T-helper 9 cell (primary cell): ENCODE measurements around the gene GHRHR.

Source experiments
- DNase-seq: peaks from one replicate; pipeline ENCODE4 v3.0.0-alpha.2; 2020
- total RNA-seq, 2 donors: gene quantifications; one replicate each; lab custom pipeline; 2026; lab: John Stamatoyannopoulos, UW

The GHRHR gene
- 0 reads per million in 2 donors for total RNA-seq

- DNase-seq, result no peak
These were observed at the start of gene GHRHR for GRCh38 chr7:30963842-30964241. Gene GHRHR (plus strand): TSS chr7:30963953. CDS start chr7:30964069, 116 bp downstream.

GRCh38 chr7:30914596-30914995 lies 49.2 kb upstream of the GHRHR start:
- DNase-seq, result no peak

- DNase-seq, result no peak
These were observed 48.6 kb upstream of the GHRHR start for GRCh38 chr7:30915005-30915601.

- DNase-seq, result no peak
These were observed 48.0 kb upstream of the GHRHR start for GRCh38 chr7:30915751-30916150.

- no peak for DNase-seq
These were observed 47.5 kb upstream of the GHRHR start for GRCh38 chr7:30916255-30916654.

GRCh38 chr7:30916767-30917166 lies 47.0 kb upstream of the GHRHR start:
- DNase-seq, result no peak

- DNase-seq, result no peak
These were observed 46.4 kb upstream of the GHRHR start for GRCh38 chr7:30917216-30917893.

GRCh38 chr7:30918676-30919075 lies 45.1 kb upstream of the GHRHR start:
- no peak for DNase-seq

GRCh38 chr7:30920021-30920583 lies 43.7 kb upstream of the GHRHR start:
- no peak for DNase-seq

- DNase-seq, result no peak
These were observed 42.9 kb upstream of the GHRHR start for GRCh38 chr7:30920584-30921539.

- DNase-seq, result no peak
These were observed 42.0 kb upstream of the GHRHR start for GRCh38 chr7:30921540-30922401.

- no peak for DNase-seq
These were observed 41.2 kb upstream of the GHRHR start for GRCh38 chr7:30922596-30922995.

- DNase-seq, result no peak
These were observed 40.6 kb upstream of the GHRHR start for GRCh38 chr7:30923009-30923773.

GRCh38 chr7:30923774-30924413 lies 39.9 kb upstream of the GHRHR start:
- DNase-seq, result no peak

GRCh38 chr7:30924624-30925023 lies 39.1 kb upstream of the GHRHR start:
- no peak for DNase-seq

GRCh38 chr7:30925117-30925516 lies 38.6 kb upstream of the GHRHR start:
- no peak for DNase-seq

GRCh38 chr7:30925913-30926312 lies 37.8 kb upstream of the GHRHR start:
- no peak for DNase-seq

GRCh38 chr7:30926313-30926712 lies 37.4 kb upstream of the GHRHR start:
- DNase-seq, result no peak

GRCh38 chr7:30927040-30927439 lies 36.7 kb upstream of the GHRHR start:
- no peak for DNase-seq

GRCh38 chr7:30927559-30927958 lies 36.2 kb upstream of the GHRHR start:
- DNase-seq, result no peak
